Measurements from ENCODE around the gene AMOTL1. TPM values are rescaled to one million over a fixed set of nuclear protein-coding genes. Genes with fewer than 3 reads are reported as not detected.

Gene AMOTL1
- total RNA-seq, 1 donor from 2014 or later = 57.2 TPM

- Histone ChIP-seq H3K9me3 (no peaks in the 10 kb centered on the region), H3K27ac (no peak overlapping the region), H3K4me3 (no peak overlapping the region), H3K36me3 (no peaks in the 10 kb centered on the region), H3K4me1 (no peaks in the 10 kb centered on the region), H3K27me3 (ENCODE audit: low read depth) (no peaks in the 10 kb centered on the region)
- no peak for TF ChIP-seq CTCF (IDR thresholded peaks at IDR 0.05)
- intact Hi-C loops (cut with DNase I) = no loop called here
- DNase-seq (no peak), ATAC-seq (no peak)
Observed at GRCh38 chr11:94725097-94725496, 43.1 kb upstream of the AMOTL1 start.

DNA sequence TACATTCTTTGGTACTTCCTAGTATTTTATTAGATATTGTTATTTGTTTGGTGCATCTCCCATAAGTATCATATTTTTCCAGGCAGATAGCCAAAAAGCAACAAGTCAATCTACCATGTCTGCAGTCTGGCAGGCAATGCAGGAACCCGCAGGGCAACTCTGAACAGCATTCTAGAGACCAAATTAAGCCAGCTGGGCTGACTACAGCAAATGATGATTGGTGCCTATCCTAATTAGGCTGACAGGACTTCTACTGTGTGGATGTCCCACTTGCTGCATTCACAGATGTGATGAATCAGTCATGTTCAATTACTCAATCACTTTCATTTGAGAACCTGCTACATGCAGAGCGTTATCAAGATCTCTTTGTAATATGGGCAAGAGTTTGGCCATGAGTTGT is 40.3 kb upstream of the AMOTL1 start:
- DNase-seq (no peak), ATAC-seq (no peak)
- TF ChIP-seq CTCF (IDR thresholded peaks at IDR 0.05) = no peak
- Histone ChIP-seq H3K36me3 (no peaks in the 10 kb centered on the region), H3K27ac (no peak overlapping the region), H3K9me3 (no peaks in the 10 kb centered on the region), H3K27me3 (ENCODE audit: low read depth) (no peaks in the 10 kb centered on the region), H3K4me1 (peaks cover 11% of the 10 kb centered on the region), H3K4me3 (no peak overlapping the region)
- intact Hi-C loops (cut with DNase I) = no loop called here

DNA sequence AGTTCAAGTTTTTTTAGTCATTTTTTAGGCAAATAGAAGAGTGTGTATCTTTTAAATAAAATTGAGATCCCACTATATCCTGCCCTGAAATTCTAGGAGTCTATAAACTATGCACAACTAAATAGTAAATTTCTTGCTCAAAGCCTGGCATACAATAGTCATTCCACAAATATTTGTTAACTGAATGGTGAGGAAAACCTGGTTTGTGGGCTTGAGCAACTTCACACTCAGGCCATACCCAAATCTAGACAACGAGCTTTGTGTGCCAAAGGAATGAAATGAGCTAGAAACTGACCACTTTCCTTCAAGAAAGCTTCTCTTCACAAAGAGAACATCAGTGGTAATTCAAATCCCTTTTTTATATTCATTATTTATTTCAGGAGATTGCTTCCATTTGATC is 39.6 kb upstream of the AMOTL1 start:
- DNase-seq = no peak
- peaks cover 11% of the 10 kb centered on the region for H3K4me1 ChIP-seq
- no peak overlapping the region for H3K4me3 ChIP-seq
- no peaks in the 10 kb centered on the region for H3K27me3 ChIP-seq (ENCODE audit: low read depth)
- no peaks in the 10 kb centered on the region for H3K9me3 ChIP-seq
- H3K27ac ChIP-seq = no peak overlapping the region
- no peak for ATAC-seq
- no peaks in the 10 kb centered on the region for H3K36me3 ChIP-seq
- TF ChIP-seq CTCF (IDR thresholded peaks at IDR 0.05) = no peak
- intact Hi-C loops (cut with DNase I) = no loop called here

- no peaks in the 10 kb centered on the region for H3K27me3 ChIP-seq (ENCODE audit: low read depth)
- no peak for TF ChIP-seq CTCF (IDR thresholded peaks at IDR 0.05)
- peaks cover 11% of the 10 kb centered on the region for H3K4me1 ChIP-seq
- H3K4me3 ChIP-seq = no peak overlapping the region
- no peak for DNase-seq
- H3K9me3 ChIP-seq = no peaks in the 10 kb centered on the region
- intact Hi-C loops (cut with DNase I) = no loop called here
- ATAC-seq = no peak
- no peaks in the 10 kb centered on the region for H3K36me3 ChIP-seq
- no peak overlapping the region for H3K27ac ChIP-seq
Observed at GRCh38 chr11:94728966-94729751, 39.0 kb upstream of the AMOTL1 start.

GRCh38 chr11:94730153-94730552 is 38.0 kb upstream of the AMOTL1 start:
- H3K4me3 ChIP-seq = no peak overlapping the region
- H3K27ac ChIP-seq = no peak overlapping the region
- intact Hi-C loops (cut with DNase I) = no loop called here
- TF ChIP-seq CTCF (IDR thresholded peaks at IDR 0.05) = no peak
- H3K4me1 ChIP-seq = peaks cover 11% of the 10 kb centered on the region
- DNase-seq (no peak), ATAC-seq (no peak)
- no peaks in the 10 kb centered on the region for H3K27me3 ChIP-seq (ENCODE audit: low read depth)
- H3K9me3 ChIP-seq = no peaks in the 10 kb centered on the region
- no peaks in the 10 kb centered on the region for H3K36me3 ChIP-seq

Measured in lower lobe of right lung (tissue), 2 donors.